Measurements from ENCODE around the gene QPCTL.

QPCTL gene

GRCh38 chr19:45692187-45693105, at the start of gene QPCTL:
Gene QPCTL, plus strand, starts transcription at chr19:45692666. Its CDS starts 38 bp downstream, at chr19:45692704.
- peak; percentile 100 for DNase-seq

DNA sequence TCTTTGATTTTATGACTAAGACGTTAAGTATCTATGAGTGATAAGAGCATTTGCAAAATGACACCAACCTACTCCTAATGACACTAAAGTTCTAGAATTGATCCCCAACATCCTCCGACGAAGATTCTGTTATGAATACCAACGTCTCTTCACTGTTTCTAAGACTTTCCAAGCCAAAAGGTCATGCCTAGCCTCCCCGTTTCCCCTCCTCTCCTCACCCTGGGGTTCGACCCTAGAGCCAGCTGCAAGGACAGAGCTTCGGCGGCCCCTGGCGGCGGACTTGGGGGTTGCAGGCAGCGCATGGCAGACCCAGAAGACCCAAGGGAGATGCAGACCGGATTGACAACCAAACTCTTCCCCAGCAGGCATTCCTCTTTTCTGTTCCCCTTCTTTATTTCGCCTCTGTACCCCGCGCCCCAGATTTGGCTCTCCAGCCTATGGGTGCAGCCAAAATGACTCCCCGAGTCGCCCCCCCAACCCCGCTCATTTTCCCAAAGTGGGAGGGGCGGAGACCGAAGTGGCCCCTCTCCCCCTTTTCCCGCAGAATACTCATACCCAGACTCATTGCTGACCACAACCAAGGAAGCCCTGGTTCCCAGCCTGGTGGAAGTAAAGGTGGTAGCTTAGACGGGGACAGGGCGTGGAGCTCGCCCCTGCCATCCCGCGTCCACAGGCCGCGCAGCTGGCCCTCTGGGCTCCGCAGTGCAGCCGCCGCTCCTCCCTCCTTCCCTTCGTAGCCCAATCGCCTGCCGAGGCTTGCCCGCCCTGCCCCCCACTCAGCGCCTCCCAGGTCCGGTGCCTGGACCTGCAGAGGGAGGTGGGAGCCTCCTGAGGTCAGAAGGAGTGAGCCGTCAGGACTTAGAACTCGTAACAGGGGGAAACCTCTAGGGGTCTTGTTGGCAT, 49.2 kb upstream of the QPCTL start:
- DNase-seq, result peak; percentile 80

GRCh38 chr19:45643927-45644771, 48.3 kb upstream of the QPCTL start:
- no peak for DNase-seq

- DNase-seq, result no peak
These were observed 47.3 kb upstream of the QPCTL start for GRCh38 chr19:45645068-45645630.

- peak; percentile 82 for DNase-seq
These were observed 46.7 kb upstream of the QPCTL start for GRCh38 chr19:45645631-45646344.

DNA sequence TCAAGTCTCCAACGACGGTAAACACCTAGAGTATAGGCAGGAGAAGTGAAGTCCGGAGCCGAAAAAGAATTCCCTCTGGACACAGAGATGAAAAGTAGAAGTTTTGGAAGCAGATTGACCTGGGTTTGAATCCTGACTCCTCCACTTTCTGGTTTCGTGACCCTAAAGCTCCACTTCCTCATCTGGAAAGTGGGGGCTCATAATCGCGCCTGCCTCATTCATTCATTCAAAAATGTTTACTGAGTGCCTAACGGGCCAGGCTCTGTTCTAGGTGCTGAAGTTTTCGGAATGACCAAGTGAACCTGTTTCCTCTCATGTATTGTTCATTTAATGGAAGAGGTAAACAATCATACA, 46.1 kb upstream of the QPCTL start:
- DNase-seq, result no peak

DNA sequence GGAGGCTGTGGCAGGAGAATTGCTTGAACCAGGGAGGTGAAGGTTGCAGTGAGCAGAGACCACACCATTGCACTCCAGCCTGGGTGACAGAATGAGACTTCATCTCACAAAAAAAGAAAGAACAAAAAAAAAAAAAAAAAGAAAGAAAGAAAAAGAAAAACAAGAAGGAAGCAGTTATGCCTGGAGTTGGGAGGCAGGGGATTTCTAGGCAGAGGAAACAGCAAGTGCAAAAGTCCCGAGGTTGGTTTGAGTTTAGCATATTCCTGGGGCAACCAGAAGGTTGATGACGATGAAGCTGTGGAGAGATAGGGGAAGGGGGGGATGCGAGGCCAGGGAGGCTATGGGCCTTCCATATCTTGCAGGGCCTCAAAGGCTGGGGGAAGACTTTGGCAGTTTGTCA, 41.7 kb upstream of the QPCTL start:
- DNase-seq, result no peak

DNA sequence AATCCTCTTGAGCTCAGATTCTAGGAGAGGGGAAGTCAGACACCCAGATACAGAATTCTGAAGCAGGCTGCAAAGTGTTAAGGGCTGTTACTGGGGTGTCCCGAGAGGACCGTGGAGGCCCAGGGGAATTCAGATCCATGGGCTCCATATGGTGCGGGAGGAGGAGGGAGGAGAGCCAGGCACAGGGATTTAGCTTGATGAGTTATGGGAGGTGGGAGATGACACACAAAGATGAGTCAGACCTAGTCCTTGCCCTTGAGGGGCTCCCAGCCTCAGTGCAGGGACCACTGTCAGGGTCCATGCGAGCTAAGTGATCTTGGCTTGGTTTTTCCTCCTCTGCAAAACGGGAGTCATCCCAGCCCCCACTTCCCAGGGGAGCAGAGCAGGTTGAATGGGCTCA, 38.8 kb upstream of the QPCTL start:
- no peak for DNase-seq

GRCh38 chr19:45655073-45655472, 37.4 kb upstream of the QPCTL start:
- DNase-seq, result no peak

- no peak for DNase-seq
These were observed 34.8 kb upstream of the QPCTL start for GRCh38 chr19:45657520-45658167.

DNA sequence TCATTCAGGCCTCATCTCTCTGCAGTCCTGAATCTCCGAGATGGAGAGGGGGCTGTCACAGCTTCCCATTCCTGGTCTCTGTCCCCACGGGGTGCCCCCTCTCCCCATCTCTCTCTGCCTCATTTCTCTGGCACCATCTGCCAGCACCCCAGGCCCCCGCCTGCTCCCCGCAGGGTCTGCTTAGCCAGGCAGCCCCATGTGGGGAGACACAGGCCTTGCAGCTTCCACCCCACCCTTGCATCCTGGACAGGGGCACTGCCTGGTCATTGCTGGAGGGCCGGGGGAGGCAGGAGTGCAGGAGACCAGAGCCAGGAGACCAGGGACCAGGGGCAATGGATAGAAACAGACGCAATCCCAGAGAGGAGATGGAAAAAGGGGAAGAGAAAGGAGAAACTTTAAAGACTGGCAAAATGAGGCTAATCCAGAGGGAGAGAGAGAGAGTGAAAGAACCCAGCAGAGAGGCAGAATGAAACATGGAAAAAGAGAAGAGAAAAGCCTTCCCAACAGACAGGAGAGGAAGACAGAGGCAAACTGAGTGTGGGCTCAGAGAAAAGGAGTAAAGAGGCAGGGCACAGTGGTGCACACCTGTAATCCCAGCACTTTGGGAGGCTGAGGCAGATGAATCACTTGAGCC, 33.3 kb upstream of the QPCTL start:
- no peak for DNase-seq

GRCh38 chr19:45660636-45661035, 31.8 kb upstream of the QPCTL start:
- no peak for DNase-seq

DNA sequence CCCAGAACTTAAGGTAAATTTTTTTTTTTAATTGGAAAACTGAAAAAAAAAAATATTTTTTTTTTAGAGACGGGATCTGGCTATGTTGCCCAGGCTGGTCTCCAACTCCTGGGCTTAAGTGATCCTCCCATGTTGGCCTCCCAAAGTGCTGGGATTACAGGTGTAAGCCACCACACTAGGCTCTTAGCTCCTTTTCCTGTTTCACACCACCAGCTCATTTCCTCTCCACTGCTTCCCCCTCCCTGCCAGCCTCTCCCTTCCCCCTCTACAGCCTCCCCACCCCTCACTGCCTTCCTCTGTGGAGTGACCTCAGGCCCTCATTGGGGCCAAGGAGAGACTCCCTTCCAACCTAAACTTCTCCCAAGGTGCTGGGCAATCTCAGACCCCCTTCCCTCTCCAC, 28.7 kb upstream of the QPCTL start:
- DNase-seq, result peak; percentile 38

GRCh38 chr19:45664575-45664974, 27.9 kb upstream of the QPCTL start:
- no peak for DNase-seq

- DNase-seq, result no peak
These were observed 24.7 kb upstream of the QPCTL start, which contains the start of gene GIPR for GRCh38 chr19:45667620-45668341. Gene GIPR, plus strand, starts transcription at chr19:45668221. Its CDS starts 1,300 bp downstream, at chr19:45669521.

- DNase-seq, result no peak
These were observed 24.1 kb upstream of the QPCTL start for GRCh38 chr19:45668342-45668871.

DNA sequence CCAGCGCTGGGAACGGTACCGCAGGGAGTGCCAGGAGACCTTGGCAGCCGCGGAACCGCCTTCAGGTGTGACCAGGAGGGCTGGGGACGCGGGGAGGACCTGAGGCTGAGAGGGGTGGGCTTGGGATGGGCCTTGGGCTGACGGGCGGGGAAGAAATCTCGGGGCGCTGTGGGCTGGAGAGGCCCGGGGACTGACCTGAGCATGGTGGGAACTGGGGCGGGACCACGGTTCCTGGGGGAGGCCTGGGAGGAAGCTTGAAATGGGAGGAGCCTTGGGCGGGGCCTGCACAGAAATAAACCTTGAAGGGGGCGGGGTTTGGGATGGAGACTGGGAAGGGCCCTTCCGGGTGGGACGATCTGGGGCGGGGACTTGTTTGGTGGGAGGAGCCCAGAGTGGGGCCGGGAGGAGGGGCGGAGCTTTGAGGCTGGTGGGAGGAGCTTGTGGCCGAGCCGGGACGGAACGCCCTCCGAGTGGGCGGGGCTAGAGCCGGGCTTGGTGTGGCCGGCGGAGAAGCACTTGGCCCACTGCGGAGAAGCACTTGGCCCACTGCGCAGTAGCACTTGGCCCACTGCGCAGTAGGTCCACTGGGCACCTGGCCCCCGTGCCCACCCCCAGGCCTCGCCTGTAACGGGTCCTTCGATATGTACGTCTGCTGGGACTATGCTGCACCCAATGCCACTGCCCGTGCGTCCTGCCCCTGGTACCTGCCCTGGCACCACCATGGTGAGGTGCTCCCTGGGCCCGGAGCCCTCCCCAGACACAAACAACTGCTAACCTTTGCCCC, 21.6 kb upstream of the QPCTL start:
- no peak for DNase-seq

DNA sequence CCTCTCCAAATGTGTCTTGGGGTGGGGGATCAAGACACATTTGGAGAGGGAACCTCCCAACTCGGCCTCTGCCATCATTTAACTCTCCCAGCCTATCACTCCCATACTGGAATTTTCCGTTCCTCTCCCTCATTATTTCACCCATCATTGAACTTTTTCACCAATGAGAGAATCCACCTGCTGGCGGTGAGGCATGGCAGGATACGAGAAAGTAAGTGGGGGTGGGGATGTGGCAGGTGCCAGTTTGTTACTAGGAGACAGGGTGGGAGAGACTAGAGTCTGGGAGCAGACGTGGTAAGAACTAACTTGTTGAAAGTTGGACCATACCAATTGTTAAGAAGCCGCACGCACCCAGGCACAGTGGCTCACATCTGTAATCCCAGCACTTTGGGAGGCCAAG, 17.5 kb upstream of the QPCTL start:
- no peak for DNase-seq

DNA sequence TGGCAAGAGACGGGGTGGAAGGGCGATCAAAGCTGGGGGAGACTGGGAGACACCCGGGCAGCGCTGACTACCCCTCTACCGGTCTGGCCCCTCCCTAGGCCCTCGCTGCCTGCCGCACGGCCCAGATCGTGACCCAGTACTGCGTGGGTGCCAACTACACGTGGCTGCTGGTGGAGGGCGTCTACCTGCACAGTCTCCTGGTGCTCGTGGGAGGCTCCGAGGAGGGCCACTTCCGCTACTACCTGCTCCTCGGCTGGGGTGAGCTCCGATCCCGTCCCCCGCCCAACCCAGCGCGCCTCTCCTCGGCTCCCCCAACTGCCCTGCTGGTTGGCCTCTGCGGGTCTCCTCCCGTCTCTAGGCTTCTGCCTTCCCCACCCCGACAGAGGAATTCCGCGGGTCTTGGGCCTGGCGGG, 15.6 kb upstream of the QPCTL start:
- no peak for DNase-seq

Data from GDM1 (cell line).